Measurements from ENCODE around the gene FNIP2. TPM values are rescaled to one million over a fixed set of nuclear protein-coding genes. Genes with fewer than 3 reads are reported as not detected.

Gene FNIP2
- total and polyA plus RNA-seq, 2 experiments from 2014 or later = 1.8 to 22.4 TPM

DNA sequence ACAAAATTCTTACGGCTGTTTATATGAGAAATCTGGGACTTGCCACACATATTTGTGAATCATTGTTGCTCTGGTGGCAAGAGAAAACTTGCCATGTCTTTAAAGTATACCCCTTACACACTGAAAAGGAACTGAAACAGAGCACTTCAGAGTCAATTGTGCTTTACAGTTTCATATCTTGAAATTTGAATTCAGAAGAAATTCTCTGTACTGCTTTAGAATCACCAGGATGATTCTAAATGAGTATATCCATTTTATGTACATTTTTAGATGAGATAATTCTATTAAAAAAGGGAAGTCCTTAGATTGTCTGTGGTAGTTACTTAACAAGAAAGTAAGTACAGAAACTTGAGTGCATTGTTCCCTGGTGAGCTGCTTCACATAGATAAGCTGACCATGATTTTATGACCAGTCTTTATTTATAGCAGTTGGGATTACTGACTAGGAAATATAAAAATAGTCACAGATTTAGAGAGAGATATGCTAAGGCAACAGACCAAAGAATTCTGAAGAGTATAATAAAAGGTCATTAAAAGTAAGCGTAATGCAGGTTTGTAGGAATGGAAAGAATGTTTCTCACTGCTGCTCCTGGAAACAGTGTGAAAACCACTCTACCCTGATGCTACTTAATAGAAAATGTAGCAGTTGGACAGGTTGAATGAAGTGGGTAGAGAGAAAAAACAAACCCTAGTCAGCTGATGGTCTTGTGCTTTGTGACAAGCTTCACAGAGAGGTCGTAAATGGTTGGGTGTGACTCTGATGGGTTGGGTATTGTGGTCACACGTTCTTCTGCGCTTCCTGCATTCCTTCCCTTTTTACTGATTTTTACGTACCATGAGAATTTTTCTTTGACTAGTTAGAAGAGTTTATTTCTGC is 41.0 kb downstream of the FNIP2 start:
- no peaks in the 10 kb centered on the region for H3K9me3 ChIP-seq (ENCODE audit: low read depth)
- no peak overlapping the region for H2AFZ ChIP-seq
- H3K79me2 ChIP-seq (ENCODE audit: insufficient read depth) = peaks cover 73% of the 10 kb centered on the region
- peak overlapping the region; percentile 98 for H3K27ac ChIP-seq
- H3K4me1 ChIP-seq (ENCODE audit: insufficient read depth) = peaks cover 44% of the 10 kb centered on the region
- H3K4me3 ChIP-seq = peak overlapping the region; percentile 60
- DNase-seq = peak; percentile 90
- no peaks in the 10 kb centered on the region for H4K20me1 ChIP-seq (ENCODE audit: insufficient read depth)
- TF ChIP-seq EZH2phosphoT487 (IDR thresholded peaks at IDR 0.05; ENCODE audit: insufficient read depth, low read depth) (peak; percentile 90), EZH2 (IDR thresholded peaks at IDR 0.05; ENCODE audit: insufficient read depth, poor library complexity, severe bottlenecking) (no peak)
- in situ Hi-C loops (cut with MboI) = no loop called here
- no peaks in the 10 kb centered on the region for H3K9me2 ChIP-seq (ENCODE audit: insufficient read depth)
- no peaks in the 10 kb centered on the region for H3K27me3 ChIP-seq (replicated peaks; ENCODE audit: insufficient read depth)
- WGBS, 2 experiments (ENCODE audit: low coverage in 1 of 2, low lambda C conversion rate in 2 of 2, missing lambda C conversion rate in 2 of 2) = 2 to 4% methylated on average over 6 of the region's 6 CpGs
- peak overlapping the region; percentile 85 for H3K9ac ChIP-seq
- peak overlapping the region; percentile 82 for H3K4me2 ChIP-seq (ENCODE audit: unreplicated experiment)
- no peaks in the 10 kb centered on the region for H3K36me3 ChIP-seq (ENCODE audit: low read depth)
- H3F3A ChIP-seq (ENCODE audit: insufficient read depth) = peaks cover 39% of the 10 kb centered on the region

DNA sequence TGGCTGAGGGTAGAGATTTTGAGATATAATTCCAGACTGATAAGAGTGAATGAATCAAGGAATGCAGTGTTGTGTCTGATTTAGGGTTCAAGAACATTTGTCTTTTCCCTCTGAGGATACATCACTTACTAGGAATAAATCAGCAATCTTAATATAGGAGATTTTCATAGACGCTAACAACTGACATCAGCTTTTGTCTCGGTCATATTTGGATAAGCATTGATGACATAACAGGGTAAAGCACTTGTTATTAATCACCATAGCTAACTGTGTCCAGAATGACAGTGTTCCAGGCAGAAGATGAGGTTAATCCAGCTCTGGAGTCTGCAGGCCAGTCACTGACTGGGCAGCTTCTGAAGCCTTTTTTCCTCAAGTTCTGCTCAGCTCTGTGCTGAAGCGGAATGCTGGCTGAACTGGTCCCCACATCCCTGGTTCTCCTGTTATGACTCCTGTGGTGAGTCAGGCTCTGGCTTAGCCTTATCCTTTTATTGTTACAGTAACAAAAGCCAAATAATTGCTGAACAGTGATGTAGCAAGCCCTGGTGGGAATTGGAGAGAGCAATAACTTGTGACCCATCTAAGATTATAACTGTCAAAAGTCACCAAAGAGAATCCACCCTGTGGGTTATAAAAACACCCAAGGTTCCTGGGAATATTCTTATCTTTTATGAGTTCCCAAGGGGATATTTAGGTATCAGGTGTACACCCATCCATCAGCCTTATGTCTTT is 41.8 kb downstream of the FNIP2 start:
- Histone ChIP-seq H3K79me2 (ENCODE audit: insufficient read depth) (peaks cover 73% of the 10 kb centered on the region), H3K4me1 (ENCODE audit: insufficient read depth) (peaks cover 51% of the 10 kb centered on the region), H3K4me3 (peak overlapping the region; percentile 60), H3K9ac (peak overlapping the region; percentile 85), H3F3A (ENCODE audit: insufficient read depth) (peaks cover 42% of the 10 kb centered on the region), H2AFZ (no peak overlapping the region), H4K20me1 (ENCODE audit: insufficient read depth) (no peaks in the 10 kb centered on the region), H3K27me3 (replicated peaks; ENCODE audit: insufficient read depth) (no peaks in the 10 kb centered on the region), H3K9me2 (ENCODE audit: insufficient read depth) (no peaks in the 10 kb centered on the region), H3K4me2 (ENCODE audit: unreplicated experiment) (peak overlapping the region; percentile 82), H3K36me3 (ENCODE audit: low read depth) (no peaks in the 10 kb centered on the region), H3K9me3 (ENCODE audit: low read depth) (no peaks in the 10 kb centered on the region), H3K27ac (peak overlapping the region; percentile 98)
- in situ Hi-C loops (cut with MboI) = no loop called here
- TF ChIP-seq EZH2 (IDR thresholded peaks at IDR 0.05; ENCODE audit: insufficient read depth, poor library complexity, severe bottlenecking) = no peak
- no peak for TF ChIP-seq EZH2phosphoT487 (IDR thresholded peaks at IDR 0.05; ENCODE audit: insufficient read depth, low read depth)
- WGBS, 2 experiments (ENCODE audit: low coverage in 1 of 2, low lambda C conversion rate in 2 of 2, missing lambda C conversion rate in 2 of 2) = 1 to 3% methylated on average over 3 of the region's 3 CpGs
- peak; percentile 99 for DNase-seq

GRCh38 chr4:158811216-158811540 is 42.4 kb downstream of the FNIP2 start:
- DNase-seq = no peak
- no peak for TF ChIP-seq EZH2 (IDR thresholded peaks at IDR 0.05; ENCODE audit: insufficient read depth, poor library complexity, severe bottlenecking)
- Histone ChIP-seq H3K27ac (peak overlapping the region; percentile 98), H3K9me2 (ENCODE audit: insufficient read depth) (no peaks in the 10 kb centered on the region), H3K4me2 (ENCODE audit: unreplicated experiment) (peak overlapping the region; percentile 61), H3K4me1 (ENCODE audit: insufficient read depth) (peaks cover 51% of the 10 kb centered on the region), H3F3A (ENCODE audit: insufficient read depth) (peaks cover 42% of the 10 kb centered on the region), H2AFZ (no peak overlapping the region), H3K4me3 (peak overlapping the region; percentile 22; the same call in 1 of the 2 replicates), H3K79me2 (ENCODE audit: insufficient read depth) (peaks cover 74% of the 10 kb centered on the region), H3K36me3 (ENCODE audit: low read depth) (no peaks in the 10 kb centered on the region), H3K9ac (peak overlapping the region; percentile 85), H3K27me3 (replicated peaks; ENCODE audit: insufficient read depth) (no peaks in the 10 kb centered on the region), H4K20me1 (ENCODE audit: insufficient read depth) (no peaks in the 10 kb centered on the region), H3K9me3 (ENCODE audit: low read depth) (no peaks in the 10 kb centered on the region)
- in situ Hi-C loops (cut with MboI) = no loop called here

DNA sequence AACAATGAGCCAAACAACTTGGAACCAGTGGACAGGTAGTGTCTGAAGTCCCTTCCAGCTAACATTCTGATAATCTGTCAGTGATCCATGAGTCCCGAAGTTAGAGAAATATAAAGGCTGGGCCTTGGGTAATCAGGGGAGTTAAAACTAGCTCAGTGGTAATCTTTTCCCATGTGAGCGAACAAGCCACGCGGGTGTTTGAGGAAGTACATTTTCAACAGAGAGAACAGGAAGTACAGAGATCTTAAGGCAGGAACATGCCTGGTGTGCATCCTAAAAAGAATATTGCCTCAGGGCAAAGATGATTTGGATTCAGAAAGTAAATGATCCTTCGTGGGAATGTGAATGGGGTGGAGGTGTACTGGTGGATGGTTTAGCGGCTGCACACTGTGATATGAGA is 42.9 kb downstream of the FNIP2 start:
- Histone ChIP-seq H3K4me3 (no peak overlapping the region), H3K9ac (peak overlapping the region; percentile 85), H3K27ac (peak overlapping the region; percentile 98), H3K9me3 (ENCODE audit: low read depth) (no peaks in the 10 kb centered on the region), H3K4me2 (ENCODE audit: unreplicated experiment) (peak overlapping the region; percentile 61), H3K79me2 (ENCODE audit: insufficient read depth) (peaks cover 74% of the 10 kb centered on the region), H3K36me3 (ENCODE audit: low read depth) (no peaks in the 10 kb centered on the region), H4K20me1 (ENCODE audit: insufficient read depth) (no peaks in the 10 kb centered on the region), H3K9me2 (ENCODE audit: insufficient read depth) (no peaks in the 10 kb centered on the region), H3K27me3 (replicated peaks; ENCODE audit: insufficient read depth) (no peaks in the 10 kb centered on the region), H3F3A (ENCODE audit: insufficient read depth) (peaks cover 42% of the 10 kb centered on the region), H2AFZ (no peak overlapping the region), H3K4me1 (ENCODE audit: insufficient read depth) (peaks cover 51% of the 10 kb centered on the region)
- in situ Hi-C loops (cut with MboI) = no loop called here
- 95 to 97% methylated on average over 6 of the region's 6 CpGs for WGBS, 2 experiments (ENCODE audit: low coverage in 1 of 2, low lambda C conversion rate in 2 of 2, missing lambda C conversion rate in 2 of 2)
- TF ChIP-seq EZH2 (IDR thresholded peaks at IDR 0.05; ENCODE audit: insufficient read depth, poor library complexity, severe bottlenecking) (no peak), EZH2phosphoT487 (IDR thresholded peaks at IDR 0.05; ENCODE audit: insufficient read depth, low read depth) (no peak)
- no peak for DNase-seq
